ENCODE measurements around the gene PROM1.

The PROM1 gene

GRCh38 chr4:15986907-15987306 is 96.9 kb downstream of the PROM1 start:
- DNase-seq (ENCODE audit: low read depth), result no peak

GRCh38 chr4:15983610-15984009 is 100.2 kb downstream of the PROM1 start:
- DNase-seq (ENCODE audit: low read depth), result no peak

GRCh38 chr4:15982842-15983524 is 100.8 kb downstream of the PROM1 start:
- DNase-seq (ENCODE audit: low read depth), result no peak

GRCh38 chr4:15976456-15977447 is 107.1 kb downstream of the PROM1 start:
- DNase-seq (ENCODE audit: low read depth), result no peak

- no peak for DNase-seq (ENCODE audit: low read depth)
Measured at GRCh38 chr4:15971068-15971801, 112.6 kb downstream of the PROM1 start.

- no peak for DNase-seq (ENCODE audit: low read depth)
Measured at GRCh38 chr4:15968551-15969300, 115.1 kb downstream of the PROM1 start.

GRCh38 chr4:15965325-15965724 is 118.5 kb downstream of the PROM1 start:
- no peak for DNase-seq (ENCODE audit: low read depth)

- no peak for DNase-seq (ENCODE audit: low read depth)
Measured at GRCh38 chr4:15964159-15964558, 119.7 kb downstream of the PROM1 start.

GRCh38 chr4:15963576-15963975 is 120.2 kb downstream of the PROM1 start:
- peak; percentile 37 for DNase-seq (ENCODE audit: low read depth)

- DNase-seq (ENCODE audit: low read depth), result peak; percentile 55
Measured at GRCh38 chr4:15963001-15963451, 120.8 kb downstream of the PROM1 start, which contains the start of gene FGFBP2. FGFBP2 (minus strand) TSS chr4:15963175; CDS start chr4:15963129, 46 bp downstream.

GRCh38 chr4:15961781-15962510 is 121.9 kb downstream of the PROM1 start:
- no peak for DNase-seq (ENCODE audit: low read depth)

- DNase-seq (ENCODE audit: low read depth), result no peak
Measured at GRCh38 chr4:15958562-15958961, 125.3 kb downstream of the PROM1 start.

- DNase-seq (ENCODE audit: low read depth), result peak; percentile 77
Measured at GRCh38 chr4:15956179-15956850, 127.5 kb downstream of the PROM1 start.

- DNase-seq (ENCODE audit: low read depth), result no peak
Measured at GRCh38 chr4:15955670-15956069, 128.2 kb downstream of the PROM1 start.

- DNase-seq (ENCODE audit: low read depth), result no peak
Measured at GRCh38 chr4:15953625-15954024, 130.2 kb downstream of the PROM1 start.

GRCh38 chr4:15951781-15952180 is 132.0 kb downstream of the PROM1 start:
- no peak for DNase-seq (ENCODE audit: low read depth)

- DNase-seq (ENCODE audit: low read depth), result no peak
Measured at GRCh38 chr4:15948826-15949225, 135.0 kb downstream of the PROM1 start.

- no peak for DNase-seq (ENCODE audit: low read depth)
Measured at GRCh38 chr4:15947684-15948083, 136.1 kb downstream of the PROM1 start.

- no peak for DNase-seq (ENCODE audit: low read depth)
Measured at GRCh38 chr4:15945516-15945915, 138.3 kb downstream of the PROM1 start.

- DNase-seq (ENCODE audit: low read depth), result no peak
Measured at GRCh38 chr4:15944895-15945294, 138.9 kb downstream of the PROM1 start.

Measured in activated T-cell treated with anti-CD3 and anti-CD28 coated beads for 24 hours (primary cell).